Measurements from ENCODE around the gene PDK2.

GRCh38 chr17:50154604-50155003 lies 59.5 kb downstream of the PDK2 start:
- TF ChIP-seq POLR2A (IDR thresholded peaks at IDR 0.05; ENCODE audit: low read depth, low read length) (no peak), POLR2AphosphoS5 (IDR thresholded peaks at IDR 0.05; ENCODE audit: low read depth, low read length) (no peak), TAF1 (IDR thresholded peaks at IDR 0.05; ENCODE audit: borderline replicate concordance, low read depth, low read length) (no peak)
